Nephron (organoid): ENCODE data around the gene NRG2.

Source experiments
- H3K27ac Mint-ChIP-seq, 3 experiments: 2 replicates each; pipeline ENCODE4 v1.8.0; 2020; ENCODE audit warnings: mixed read lengths in 3 of 3, mild to moderate bottlenecking in 2 of 3, moderate library complexity in 1 of 3
- H3K27me3 Mint-ChIP-seq: 2 replicates; pipeline ENCODE4 v1.8.0; 2021; ENCODE audit warnings: low read depth, mild to moderate bottlenecking, moderate library complexity, mixed read lengths
- H3K36me3 Mint-ChIP-seq: 2 replicates; pipeline ENCODE4 v1.8.0; 2020; ENCODE audit warnings: low read depth, mixed read lengths
- H3K4me1 Mint-ChIP-seq: 2 replicates; pipeline ENCODE4 v1.8.0; 2020; ENCODE audit warnings: mixed read lengths
- H3K4me3 Mint-ChIP-seq, 3 experiments: 2 replicates each; pipeline ENCODE4 v1.8.0; 2020; ENCODE audit warnings: mild to moderate bottlenecking in 3 of 3, mixed read lengths in 3 of 3, moderate library complexity in 2 of 3
- H3K9me3 Mint-ChIP-seq: 2 replicates; pipeline ENCODE4 v1.8.0; 2020; ENCODE audit warnings: mixed read lengths
- TF ChIP-seq, protein P1 (sequence below), 3 experiments: fragments of 200-600 bp; sonication (generic); IDR thresholded peaks; one replicate each; pipeline ENCODE4 v1.5.0; 2021; ENCODE audit warnings: antibody characterized with exemption in 3 of 3; ENCODE audit not compliant: unreplicated experiment in 3 of 3

The NRG2 gene

DNA sequence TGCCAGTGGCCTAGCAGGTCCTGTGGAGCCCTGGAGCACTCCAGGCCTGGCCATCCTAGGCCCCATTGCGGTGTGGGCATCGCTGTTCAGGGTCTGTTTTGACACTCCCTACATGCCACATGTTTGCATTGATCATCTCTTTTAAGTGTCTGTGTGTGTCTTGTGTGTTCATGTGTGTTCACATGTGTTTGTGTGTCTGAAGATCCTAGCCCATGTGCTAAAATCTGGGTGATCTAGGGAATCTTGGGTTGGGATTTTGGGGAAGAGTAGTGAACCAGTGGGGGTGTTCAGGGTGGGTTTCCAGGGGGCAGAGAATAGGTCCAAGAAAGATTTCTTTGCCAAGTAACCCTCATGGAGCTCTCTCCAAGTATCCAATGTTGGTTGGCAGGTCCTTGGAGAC, 239.1 kb downstream of the NRG2 start:
- H3K27ac Mint-ChIP-seq = no peak overlapping the region
- no peaks in the 10 kb centered on the region for H3K4me1 Mint-ChIP-seq
- H3K4me3 Mint-ChIP-seq = no peak overlapping the region
- TF ChIP-seq, protein P1, sequence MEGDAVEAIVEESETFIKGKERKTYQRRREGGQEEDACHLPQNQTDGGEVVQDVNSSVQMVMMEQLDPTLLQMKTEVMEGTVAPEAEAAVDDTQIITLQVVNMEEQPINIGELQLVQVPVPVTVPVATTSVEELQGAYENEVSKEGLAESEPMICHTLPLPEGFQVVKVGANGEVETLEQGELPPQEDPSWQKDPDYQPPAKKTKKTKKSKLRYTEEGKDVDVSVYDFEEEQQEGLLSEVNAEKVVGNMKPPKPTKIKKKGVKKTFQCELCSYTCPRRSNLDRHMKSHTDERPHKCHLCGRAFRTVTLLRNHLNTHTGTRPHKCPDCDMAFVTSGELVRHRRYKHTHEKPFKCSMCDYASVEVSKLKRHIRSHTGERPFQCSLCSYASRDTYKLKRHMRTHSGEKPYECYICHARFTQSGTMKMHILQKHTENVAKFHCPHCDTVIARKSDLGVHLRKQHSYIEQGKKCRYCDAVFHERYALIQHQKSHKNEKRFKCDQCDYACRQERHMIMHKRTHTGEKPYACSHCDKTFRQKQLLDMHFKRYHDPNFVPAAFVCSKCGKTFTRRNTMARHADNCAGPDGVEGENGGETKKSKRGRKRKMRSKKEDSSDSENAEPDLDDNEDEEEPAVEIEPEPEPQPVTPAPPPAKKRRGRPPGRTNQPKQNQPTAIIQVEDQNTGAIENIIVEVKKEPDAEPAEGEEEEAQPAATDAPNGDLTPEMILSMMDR (IDR thresholded peaks at IDR 0.05; ENCODE audit: unreplicated experiment in 3 of 3) = no peak
- no peaks in the 10 kb centered on the region for H3K36me3 Mint-ChIP-seq
- H3K27me3 Mint-ChIP-seq = peaks cover 76% of the 10 kb centered on the region
- H3K9me3 Mint-ChIP-seq = no peaks in the 10 kb centered on the region

DNA sequence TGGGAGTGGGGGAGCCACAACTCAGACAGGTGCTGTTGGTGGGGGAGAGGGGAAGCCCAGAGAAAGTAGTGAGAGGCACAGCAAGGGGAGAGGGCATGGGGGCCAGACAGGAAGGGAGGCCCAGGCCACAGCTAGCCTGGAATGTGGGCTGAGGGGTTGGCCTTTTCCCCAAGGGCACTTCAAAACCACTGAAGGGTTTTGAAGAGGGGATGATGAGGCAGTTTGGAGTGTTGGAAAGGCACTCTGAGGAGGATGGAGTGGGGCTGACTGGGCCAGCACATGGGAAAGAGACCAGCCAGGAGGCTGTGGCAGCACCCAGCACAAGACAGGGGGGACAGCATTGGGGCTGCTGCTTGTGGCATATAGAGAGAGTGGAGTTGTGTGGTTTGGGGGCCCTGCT, 243.7 kb downstream of the NRG2 start:
- TF ChIP-seq, protein P1 (IDR thresholded peaks at IDR 0.05; ENCODE audit: unreplicated experiment in 3 of 3) = no peak
- Mint-ChIP-seq H3K4me1 (peaks cover 2% of the 10 kb centered on the region), H3K27ac (no peak overlapping the region), H3K4me3 (no peak overlapping the region), H3K9me3 (no peaks in the 10 kb centered on the region), H3K36me3 (no peaks in the 10 kb centered on the region), H3K27me3 (peaks cover 89% of the 10 kb centered on the region)

DNA sequence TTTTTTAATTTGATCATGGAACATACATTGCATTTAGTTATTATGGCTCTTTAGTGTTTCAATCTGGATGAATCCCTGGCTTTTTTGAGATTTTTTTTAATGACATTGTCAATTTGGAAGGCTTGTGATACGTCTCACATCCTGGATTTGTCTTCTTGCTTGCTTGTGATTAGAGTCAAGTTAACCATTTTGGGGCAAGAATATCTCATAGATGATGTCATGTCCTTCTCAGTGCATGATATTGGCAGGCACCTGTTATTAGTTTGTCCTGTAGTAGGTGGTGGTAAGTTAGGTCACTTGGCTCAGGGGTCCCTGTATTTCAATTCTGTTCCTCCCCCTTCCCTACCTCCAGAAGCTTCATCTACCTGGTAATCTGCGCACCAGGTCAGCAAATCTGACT, 244.2 kb downstream of the NRG2 start:
- Mint-ChIP-seq H3K4me1 (peaks cover 5% of the 10 kb centered on the region), H3K4me3 (no peak overlapping the region), H3K9me3 (no peaks in the 10 kb centered on the region), H3K27ac (no peak overlapping the region), H3K27me3 (peaks cover 90% of the 10 kb centered on the region), H3K36me3 (no peaks in the 10 kb centered on the region)
- TF ChIP-seq, protein P1 (IDR thresholded peaks at IDR 0.05; ENCODE audit: unreplicated experiment in 3 of 3) = no peak

- peak overlapping the region in 2 of 3 experiments; percentile 5 to 30 for H3K4me3 Mint-ChIP-seq
- H3K27ac Mint-ChIP-seq = no peak overlapping the region
- TF ChIP-seq, protein P1 (IDR thresholded peaks at IDR 0.05; ENCODE audit: unreplicated experiment in 3 of 3) = no peak
- no peaks in the 10 kb centered on the region for H3K9me3 Mint-ChIP-seq
- peaks cover 93% of the 10 kb centered on the region for H3K27me3 Mint-ChIP-seq
- H3K4me1 Mint-ChIP-seq = peaks cover 5% of the 10 kb centered on the region
- no peaks in the 10 kb centered on the region for H3K36me3 Mint-ChIP-seq
Observed at GRCh38 chr5:139797856-139798510, 245.1 kb downstream of the NRG2 start.

GRCh38 chr5:139797335-139797734, 245.8 kb downstream of the NRG2 start:
- Mint-ChIP-seq H3K4me1 (peaks cover 5% of the 10 kb centered on the region), H3K36me3 (no peaks in the 10 kb centered on the region), H3K4me3 (no peak overlapping the region), H3K27ac (no peak overlapping the region), H3K27me3 (peaks cover 93% of the 10 kb centered on the region), H3K9me3 (no peaks in the 10 kb centered on the region)
- TF ChIP-seq, protein P1 (IDR thresholded peaks at IDR 0.05; ENCODE audit: unreplicated experiment in 3 of 3) = no peak
